OCI-LY3 (cell line): ENCODE data around the gene MLH1.

Experiments
- H2AFZ ChIP-seq: fragments of 200-600, 300-600 bp; shearing (Covaris generic); 2 replicates; pipeline ENCODE4 v1.6.0; 2014; ENCODE audit warnings: antibody characterized with exemption, low read depth, low read length
- H3K27ac ChIP-seq: fragments of 200-600, 300-600 bp; sonication (generic); 2 replicates; pipeline ENCODE4 v1.5.1; 2014; ENCODE audit warnings: mild to moderate bottlenecking, low read length, moderate library complexity, mixed read lengths
- H3K27me3 ChIP-seq: fragments of 200-600, 300-600 bp; sonication (generic); 2 replicates; pipeline ENCODE4 v1.6.1; 2014; ENCODE audit warnings: low read depth, low read length, mixed read lengths
- H3K36me3 ChIP-seq: fragments of 200-600, 300-600 bp; sonication (generic); replicated peaks from 2 replicates; pipeline ENCODE3; 2014; ENCODE audit warnings: low read depth, low read length, mixed read lengths
- H3K4me1 ChIP-seq: fragments of 300-600, 200-600 bp; sonication (generic); 2 replicates; pipeline ENCODE4 v1.6.1; 2014; ENCODE audit warnings: low read length, mixed read lengths
- H3K4me2 ChIP-seq: fragments of 200-600, 300-600 bp; sonication (generic); 2 replicates; pipeline ENCODE4 v1.6.1; 2014; ENCODE audit warnings: low read length, mixed read lengths
- H3K4me3 ChIP-seq: fragments of 300-600, 200-600 bp; sonication (generic); 2 replicates; pipeline ENCODE4 v1.5.1; 2014; ENCODE audit warnings: antibody characterized with exemption, mild to moderate bottlenecking, low read length, moderate library complexity
- H3K79me2 ChIP-seq: fragments of 300-600, 200-600 bp; shearing (Covaris generic); 2 replicates; pipeline ENCODE4 v1.6.1; 2014; ENCODE audit warnings: mild to moderate bottlenecking, low read length, mixed read lengths
- H3K9ac ChIP-seq: fragments of 300-600, 200-600 bp; shearing (Covaris generic); 2 replicates; pipeline ENCODE4 v1.6.0; 2014; ENCODE audit warnings: mild to moderate bottlenecking, low read length, moderate library complexity
- H3K9me3 ChIP-seq: fragments of 200-600, 300-600 bp; shearing (Covaris generic); 2 replicates; pipeline ENCODE4 v1.6.1; 2014; ENCODE audit warnings: low read length, mixed read lengths; ENCODE audit not compliant: insufficient read depth
- H4K20me1 ChIP-seq: fragments of 200-600, 300-600 bp; sonication (generic); 2 replicates; pipeline ENCODE4 v1.6.1; 2016; ENCODE audit warnings: low read length, mixed read lengths; ENCODE audit not compliant: insufficient read depth
- CTCF ChIP-seq: fragments of 200-600, 300-600 bp; sonication (generic); IDR thresholded peaks from 2 replicates; pipeline ENCODE4 v1.5.1; 2014; ENCODE audit warnings: antibody characterized with exemption, low read length, low read depth
- EZH2phosphoT487 ChIP-seq: fragments of 200-600 bp; shearing (Covaris generic); IDR thresholded peaks from 2 replicates; pipeline ENCODE4 v1.6.1; 2018; ENCODE audit warnings: antibody characterized with exemption, mixed run types, low read depth

Gene MLH1

GRCh38 chr3:37058117-37058516 lies 64.8 kb downstream of the MLH1 start:
- no peak overlapping the region for H2AFZ ChIP-seq
- H3K4me2 ChIP-seq: no peak overlapping the region
- H3K27ac ChIP-seq: no peak overlapping the region
- peaks cover 16% of the 10 kb centered on the region for H4K20me1 ChIP-seq
- H3K36me3 ChIP-seq: peaks cover 40% of the 10 kb centered on the region
- H3K79me2 ChIP-seq: no peaks in the 10 kb centered on the region
- no peaks in the 10 kb centered on the region for H3K27me3 ChIP-seq
- TF ChIP-seq CTCF (no peak), EZH2phosphoT487 (no peak)
- H3K4me3 ChIP-seq: no peak overlapping the region
- H3K4me1 ChIP-seq: peaks cover 24% of the 10 kb centered on the region
- H3K9ac ChIP-seq: no peak overlapping the region
- H3K9me3 ChIP-seq: no peaks in the 10 kb centered on the region

- H3K27me3 ChIP-seq: no peaks in the 10 kb centered on the region
- H3K27ac ChIP-seq: no peak overlapping the region
- H3K4me2 ChIP-seq: no peak overlapping the region
- no peak for TF ChIP-seq CTCF
- no peak overlapping the region for H3K9ac ChIP-seq
- H3K79me2 ChIP-seq: no peaks in the 10 kb centered on the region
- peaks cover 8% of the 10 kb centered on the region; the same call in 1 of the 2 replicates for H3K4me1 ChIP-seq
- no peak overlapping the region for H2AFZ ChIP-seq
- H3K36me3 ChIP-seq: peaks cover 15% of the 10 kb centered on the region
- no peak overlapping the region for H3K4me3 ChIP-seq
- H3K9me3 ChIP-seq: no peaks in the 10 kb centered on the region
- H4K20me1 ChIP-seq: no peaks in the 10 kb centered on the region
Measured at GRCh38 chr3:37064747-37065146, 71.4 kb downstream of the MLH1 start.

- Histone ChIP-seq H3K36me3 (peaks cover 10% of the 10 kb centered on the region), H3K4me1 (peaks cover 5% of the 10 kb centered on the region; the same call in 1 of the 2 replicates), H3K27me3 (no peaks in the 10 kb centered on the region), H3K9ac (no peak overlapping the region), H3K9me3 (no peaks in the 10 kb centered on the region), H4K20me1 (no peaks in the 10 kb centered on the region), H3K4me3 (no peak overlapping the region), H2AFZ (no peak overlapping the region), H3K27ac (no peak overlapping the region), H3K4me2 (no peak overlapping the region), H3K79me2 (no peaks in the 10 kb centered on the region)
- no peak for TF ChIP-seq EZH2phosphoT487
Measured at GRCh38 chr3:37067577-37067976, 74.3 kb downstream of the MLH1 start.

- H3K36me3 ChIP-seq: peaks cover 10% of the 10 kb centered on the region
- H3K79me2 ChIP-seq: no peaks in the 10 kb centered on the region
- H2AFZ ChIP-seq: no peak overlapping the region
- H3K4me1 ChIP-seq: peaks cover under 1% of the 10 kb centered on the region; the same call in 1 of the 2 replicates
- H3K27ac ChIP-seq: no peak overlapping the region
- H3K9ac ChIP-seq: no peak overlapping the region
- H3K4me2 ChIP-seq: no peak overlapping the region
- H3K27me3 ChIP-seq: no peaks in the 10 kb centered on the region
- TF ChIP-seq CTCF (no peak), EZH2phosphoT487 (no peak)
- no peaks in the 10 kb centered on the region for H3K9me3 ChIP-seq
- no peaks in the 10 kb centered on the region for H4K20me1 ChIP-seq
- no peak overlapping the region for H3K4me3 ChIP-seq
Measured at GRCh38 chr3:37068031-37068430, 74.7 kb downstream of the MLH1 start.

GRCh38 chr3:37071921-37072320 lies 78.6 kb downstream of the MLH1 start:
- Histone ChIP-seq H4K20me1 (no peaks in the 10 kb centered on the region), H3K9me3 (no peaks in the 10 kb centered on the region), H3K36me3 (peaks cover 3% of the 10 kb centered on the region), H3K27me3 (no peaks in the 10 kb centered on the region), H3K27ac (no peak overlapping the region), H3K4me2 (no peak overlapping the region), H3K79me2 (no peaks in the 10 kb centered on the region), H3K4me1 (no peaks in the 10 kb centered on the region), H3K9ac (no peak overlapping the region), H3K4me3 (no peak overlapping the region), H2AFZ (no peak overlapping the region)
- no peak for TF ChIP-seq EZH2phosphoT487
- no peak for TF ChIP-seq CTCF
